Subcutaneous adipose tissue (tissue), 4 donors: Measurements from ENCODE around the gene GJD3. TPM values are rescaled to one million over a fixed set of nuclear protein-coding genes. Genes with fewer than 3 reads are reported as not detected.

Experiments
- total RNA-seq, 4 donors: library from RNA; depleted of rRNA; stranded (reverse); fragments of >200 nt; gene quantifications; one replicate each; pipeline ENCODE4 v1.1.0, GENCODE V29; 2016
- TF ChIP-seq, protein P1 (sequence below): fragments of 450-650 bp; IDR thresholded peaks from one replicate; pipeline ENCODE4 v1.5.1; 2016; ENCODE audit warnings: low read depth, mild to moderate bottlenecking, control low read depth, antibody characterized with exemption, moderate library complexity

The GJD3 gene
- total RNA-seq, 4 donors from 2014 or later: 0.94 TPM; not detected in 3

DNA sequence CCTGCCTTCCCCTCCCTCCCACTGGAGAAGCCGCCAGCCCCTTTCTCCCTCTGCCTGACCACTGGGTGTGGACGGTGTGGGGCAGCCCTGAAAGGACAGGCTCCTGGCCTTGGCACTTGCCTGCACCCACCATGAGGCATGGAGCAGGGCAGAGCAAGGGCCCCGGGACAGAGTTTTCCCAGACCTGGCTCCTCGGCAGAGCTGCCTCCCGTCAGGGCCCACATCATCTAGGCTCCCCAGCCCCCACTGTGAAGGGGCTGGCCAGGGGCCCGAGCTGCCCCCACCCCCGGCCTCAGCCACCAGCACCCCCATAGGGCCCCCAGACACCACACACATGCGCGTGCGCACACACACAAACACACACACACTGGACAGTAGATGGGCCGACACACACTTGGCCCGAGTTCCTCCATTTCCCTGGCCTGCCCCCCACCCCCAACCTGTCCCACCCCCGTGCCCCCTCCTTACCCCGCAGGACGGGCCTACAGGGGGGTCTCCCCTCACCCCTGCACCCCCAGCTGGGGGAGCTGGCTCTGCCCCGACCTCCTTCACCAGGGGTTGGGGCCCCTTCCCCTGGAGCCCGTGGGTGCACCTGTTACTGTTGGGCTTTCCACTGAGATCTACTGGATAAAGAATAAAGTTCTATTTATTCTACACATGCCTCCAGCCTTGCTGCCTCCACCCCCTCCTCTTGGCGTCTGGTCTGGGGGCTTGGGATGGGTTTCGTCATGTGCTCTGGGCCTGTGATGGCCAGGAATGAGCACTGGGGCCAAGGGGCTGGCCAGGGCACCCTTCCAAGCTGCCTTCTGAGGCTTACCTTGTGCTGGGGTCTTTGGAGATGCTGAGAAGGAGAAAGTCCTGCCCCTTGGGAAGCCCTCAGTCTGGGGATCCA lies 7.3 kb downstream of the GJD3 start:
- TF ChIP-seq, protein P1, sequence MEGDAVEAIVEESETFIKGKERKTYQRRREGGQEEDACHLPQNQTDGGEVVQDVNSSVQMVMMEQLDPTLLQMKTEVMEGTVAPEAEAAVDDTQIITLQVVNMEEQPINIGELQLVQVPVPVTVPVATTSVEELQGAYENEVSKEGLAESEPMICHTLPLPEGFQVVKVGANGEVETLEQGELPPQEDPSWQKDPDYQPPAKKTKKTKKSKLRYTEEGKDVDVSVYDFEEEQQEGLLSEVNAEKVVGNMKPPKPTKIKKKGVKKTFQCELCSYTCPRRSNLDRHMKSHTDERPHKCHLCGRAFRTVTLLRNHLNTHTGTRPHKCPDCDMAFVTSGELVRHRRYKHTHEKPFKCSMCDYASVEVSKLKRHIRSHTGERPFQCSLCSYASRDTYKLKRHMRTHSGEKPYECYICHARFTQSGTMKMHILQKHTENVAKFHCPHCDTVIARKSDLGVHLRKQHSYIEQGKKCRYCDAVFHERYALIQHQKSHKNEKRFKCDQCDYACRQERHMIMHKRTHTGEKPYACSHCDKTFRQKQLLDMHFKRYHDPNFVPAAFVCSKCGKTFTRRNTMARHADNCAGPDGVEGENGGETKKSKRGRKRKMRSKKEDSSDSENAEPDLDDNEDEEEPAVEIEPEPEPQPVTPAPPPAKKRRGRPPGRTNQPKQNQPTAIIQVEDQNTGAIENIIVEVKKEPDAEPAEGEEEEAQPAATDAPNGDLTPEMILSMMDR: no peak

GRCh38 chr17:40355804-40356758 lies 8.5 kb downstream of the GJD3 start:
- TF ChIP-seq, protein P1: no peak

- TF ChIP-seq, protein P1: no peak
Observed at GRCh38 chr17:40355123-40355803, 9.3 kb downstream of the GJD3 start.

GRCh38 chr17:40354221-40355122 lies 10.1 kb downstream of the GJD3 start:
- TF ChIP-seq, protein P1: no peak

DNA sequence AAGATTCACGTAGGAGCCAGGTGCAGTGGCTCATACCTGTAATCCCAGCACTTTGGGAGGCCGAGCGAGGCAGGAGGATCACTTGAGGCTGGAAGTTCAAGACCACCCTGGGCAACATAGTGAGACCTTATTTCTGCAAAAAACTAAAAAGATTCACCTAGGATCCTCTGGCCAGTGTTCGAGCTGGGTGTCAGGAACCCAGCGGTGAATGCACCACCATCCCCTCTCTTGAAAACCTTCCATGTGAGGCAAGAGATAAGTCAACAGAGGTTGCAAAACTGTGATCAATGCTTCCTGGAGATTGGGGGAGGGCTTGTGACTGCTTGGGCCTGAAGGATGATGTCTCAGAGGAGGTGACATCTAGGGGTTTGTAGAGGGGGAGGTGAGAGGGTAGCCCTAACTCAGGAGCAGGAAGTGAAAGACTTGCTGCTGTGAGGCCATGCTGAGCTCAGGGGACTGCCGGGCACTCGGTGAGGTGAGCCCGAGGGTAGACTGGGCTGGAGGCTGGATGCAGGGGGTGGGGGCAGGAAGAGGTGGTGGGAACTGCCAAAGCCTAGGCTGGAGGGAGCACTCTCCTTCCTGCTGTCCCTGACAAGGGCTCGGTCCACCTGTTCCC lies 11.7 kb downstream of the GJD3 start:
- TF ChIP-seq, protein P1: no peak

GRCh38 chr17:40352237-40352778 lies 12.2 kb downstream of the GJD3 start:
- TF ChIP-seq, protein P1: no peak
